GM12875 (cell line): ENCODE measurements around the gene ZIC5.
"Not testable (repeated sequence)": the region's sequence is repeated elsewhere in the genome, so short reads cannot be mapped to it uniquely, and the experiment has no call there.

ENCODE experiments used
- H3K4me3 ChIP-seq: one replicate; pipeline ENCODE4 v1.5.1; 2011; ENCODE audit warnings: low read depth, low read length, control low read depth
- CTCF ChIP-seq: IDR thresholded peaks from 2 replicates; pipeline ENCODE4 v1.5.1; 2011; ENCODE audit warnings: low read depth, mild to moderate bottlenecking, control low read depth, inconsistent platforms, low read length, moderate library complexity, borderline replicate concordance; ENCODE audit not compliant: insufficient read depth

ZIC5 gene

GRCh38 chr13:99949679-99950413, 21.7 kb downstream of the ZIC5 start:
- TF ChIP-seq CTCF: no peak
- H3K4me3 ChIP-seq: no peak overlapping the region

GRCh38 chr13:99948907-99949678, 22.5 kb downstream of the ZIC5 start:
- TF ChIP-seq CTCF: no peak
- H3K4me3 ChIP-seq: no peak overlapping the region

GRCh38 chr13:99948411-99948810, 23.2 kb downstream of the ZIC5 start:
- no peak overlapping the region for H3K4me3 ChIP-seq
- TF ChIP-seq CTCF: no peak

- TF ChIP-seq CTCF: no peak
- no peak overlapping the region for H3K4me3 ChIP-seq
Measured at GRCh38 chr13:99947666-99948065, 23.9 kb downstream of the ZIC5 start.

GRCh38 chr13:99945515-99945914, 26.1 kb downstream of the ZIC5 start:
- H3K4me3 ChIP-seq: not testable (repeated sequence)

GRCh38 chr13:99944606-99945005, 27.0 kb downstream of the ZIC5 start:
- no peak for TF ChIP-seq CTCF
- no peak overlapping the region for H3K4me3 ChIP-seq

GRCh38 chr13:99944102-99944501, 27.5 kb downstream of the ZIC5 start:
- no peak for TF ChIP-seq CTCF

More at GRCh38 chr13:99944102-99944501, 27.5 kb downstream of the ZIC5 start:
- H3K4me3 ChIP-seq: no peak overlapping the region
